HepG2 (cell line): ENCODE results near the gene LCN12. TPM values are rescaled to one million over a fixed set of nuclear protein-coding genes. Genes with fewer than 3 reads are reported as not detected.
A peak's percentile ranks its signal among the peaks of the same experiment; 100 is the strongest.

Experiments used
- ETS1 ChIP-seq: sonication (generic); formaldehyde crosslinking; IDR thresholded peaks from 2 replicates; pipeline ENCODE4 v1.4.0; 2020; ENCODE audit warnings: missing genetic modification reagents
- JDP2 ChIP-seq: sonication (generic); formaldehyde crosslinking; IDR thresholded peaks from 2 replicates; pipeline ENCODE4 v1.8.1; 2022; ENCODE audit warnings: missing genetic modification reagents, borderline replicate concordance
- MNT ChIP-seq: fragments of 450-650 bp; IDR thresholded peaks from 2 replicates; pipeline ENCODE4 v1.6.1; 2016
- PLRG1 ChIP-seq: fragments of 450-650 bp; conservative IDR thresholded peaks from 2 replicates; pipeline ENCODE4 v1.6.1; 2016
- RBAK ChIP-seq: sonication (generic); formaldehyde crosslinking; IDR thresholded peaks from 2 replicates; pipeline ENCODE4 v1.5.1; 2020; ENCODE audit warnings: mild to moderate bottlenecking, missing genetic modification reagents
- SATB2 ChIP-seq: sonication (generic); formaldehyde crosslinking; IDR thresholded peaks from 2 replicates; pipeline ENCODE4 v1.5.0; 2020; ENCODE audit warnings: missing genetic modification reagents
- ZHX1 ChIP-seq: sonication (generic); formaldehyde crosslinking; IDR thresholded peaks from 2 replicates; pipeline ENCODE4 v1.8.1; 2022; ENCODE audit warnings: low read depth, mild to moderate bottlenecking, missing genetic modification reagents
- ZMAT5 ChIP-seq: sonication (generic); formaldehyde crosslinking; IDR thresholded peaks from 2 replicates; pipeline ENCODE4 v1.5.0; 2020; ENCODE audit warnings: mild to moderate bottlenecking, low read depth, missing genetic modification reagents, borderline replicate concordance
- ZNF572 ChIP-seq: sonication (generic); formaldehyde crosslinking; IDR thresholded peaks from 2 replicates; pipeline ENCODE4 v1.5.1; 2020; ENCODE audit warnings: mild to moderate bottlenecking, missing genetic modification reagents
- ZNF724P ChIP-seq: sonication (generic); formaldehyde crosslinking; IDR thresholded peaks from 2 replicates; pipeline ENCODE4 v1.8.0; 2022; ENCODE audit warnings: missing genetic modification reagents, borderline replicate concordance
- ZNF879 ChIP-seq: sonication (generic); formaldehyde crosslinking; IDR thresholded peaks from 2 replicates; pipeline ENCODE4 v1.8.1; 2023; ENCODE audit warnings: missing genetic modification reagents
- polyA plus RNA-seq, 8 experiments: library from polyadenylated mRNA; depleted of rRNA in 3 of 8; stranded (reverse) in 7 of 8; unstranded in 1 of 8; fragments of >200 nt; fragmentation: Illumina TruSeq in 4 of 8; extraction: Trizol in 4 of 8; gene quantifications; 2 replicates each; pipeline versions ENCODE4 v1.2.1 to v1.2.3, GENCODE V29; 2011 to 2016; ENCODE audit warnings: low read depth in 4 of 8, missing spikeins in 1 of 8, mixed read lengths in 1 of 8; ENCODE audit not compliant: insufficient read depth in 1 of 8
- total RNA-seq, 5 experiments: library from RNA; depleted of rRNA; stranded (reverse); fragments of >200 nt; fragmentation: Illumina TruSeq; extraction: Trizol; gene quantifications; 2 replicates each; pipeline ENCODE4 v1.2.3, GENCODE V29; 2016; ENCODE audit warnings: low read depth in 1 of 5

The LCN12 gene
- total and polyA plus RNA-seq, 2 of the 13 experiments (the other 11 are each of a cell fraction or from before 2014, with no cell fraction given): 3.4 to 6.9 TPM

- peak; percentile 12; the same call in 1 of the 2 replicates for TF ChIP-seq MNT
- no peak for TF ChIP-seq SATB2 (CRISPR knock-in tag)
- TF ChIP-seq JDP2 (CRISPR knock-in tag): no peak
- TF ChIP-seq RBAK (CRISPR knock-in tag): no peak
- TF ChIP-seq ZNF724P (CRISPR knock-in tag): 0 out of 2 replicates have a peak, but pooled peaks have one; percentile 7
- TF ChIP-seq ZHX1: no peak
- TF ChIP-seq ZMAT5: no peak
- 0 out of 2 replicates have a peak, but pooled peaks have one; percentile 7 for TF ChIP-seq ZNF572
- no peak for TF ChIP-seq ZNF879 (CRISPR knock-in tag)
- no peak for TF ChIP-seq PLRG1
- no peak for TF ChIP-seq ETS1 (CRISPR knock-in tag)
Observed at GRCh38 chr9:136944519-136945332, 7.3 kb upstream of the LCN12 start, which contains the start of the genes C8G and FBXW5 (continued).
